ENCODE data around the gene NCCRP1. TPM values are rescaled to one million over a fixed set of nuclear protein-coding genes. Genes with fewer than 3 reads are reported as not detected.
"Not testable (repeated sequence)": the region's sequence is repeated elsewhere in the genome, so short reads cannot be mapped to it uniquely, and the experiment has no call there.

Gene NCCRP1
- total RNA-seq, 1 experiment from 2014 or later: not detected

GRCh38 chr19:39223703-39224279 lies 27.0 kb downstream of the NCCRP1 start:
- peak; percentile 75 for DNase-seq
- H3K27me3 ChIP-seq (ENCODE audit: control insufficient read depth, insufficient read depth, low read length): peaks cover 6% of the 10 kb centered on the region; the same call in 1 of the 2 replicates
- H3K4me3 ChIP-seq (ENCODE audit: insufficient read depth, low read depth, low read length): no peak overlapping the region
- no peaks in the 10 kb centered on the region for H3K36me3 ChIP-seq (replicated peaks; ENCODE audit: control insufficient read depth, insufficient read depth, low read length)

GRCh38 chr19:39224910-39225309 lies 28.1 kb downstream of the NCCRP1 start:
- no peak overlapping the region for H3K4me3 ChIP-seq (ENCODE audit: insufficient read depth, low read depth, low read length)
- H3K27me3 ChIP-seq (ENCODE audit: control insufficient read depth, insufficient read depth, low read length): peaks cover 5% of the 10 kb centered on the region; the same call in 1 of the 2 replicates
- peak; percentile 56 for DNase-seq
- no peaks in the 10 kb centered on the region for H3K36me3 ChIP-seq (replicated peaks; ENCODE audit: control insufficient read depth, insufficient read depth, low read length)

- DNase-seq: no peak
- Histone ChIP-seq H3K36me3 (replicated peaks; ENCODE audit: control insufficient read depth, insufficient read depth, low read length) (no peaks in the 10 kb centered on the region), H3K27me3 (ENCODE audit: control insufficient read depth, insufficient read depth, low read length) (no peaks in the 10 kb centered on the region; the same call in 1 of the 2 replicates), H3K4me3 (ENCODE audit: insufficient read depth, low read depth, low read length) (no peak overlapping the region)
These were observed 33.5 kb downstream of the NCCRP1 start for GRCh38 chr19:39230096-39230764.

- H3K36me3 ChIP-seq (replicated peaks; ENCODE audit: control insufficient read depth, insufficient read depth, low read length): no peaks in the 10 kb centered on the region
- H3K4me3 ChIP-seq (ENCODE audit: insufficient read depth, low read depth, low read length): no peak overlapping the region
- no peak for DNase-seq
- H3K27me3 ChIP-seq (ENCODE audit: control insufficient read depth, insufficient read depth, low read length): no peaks in the 10 kb centered on the region; the same call in 1 of the 2 replicates
These were observed 35.9 kb downstream of the NCCRP1 start for GRCh38 chr19:39232708-39233107.

GRCh38 chr19:39236527-39236926 lies 39.8 kb downstream of the NCCRP1 start:
- Histone ChIP-seq H3K4me3 (ENCODE audit: insufficient read depth, low read depth, low read length) (no peak overlapping the region), H3K27me3 (ENCODE audit: control insufficient read depth, insufficient read depth, low read length) (peaks cover 3% of the 10 kb centered on the region; the same call in 1 of the 2 replicates), H3K36me3 (replicated peaks; ENCODE audit: control insufficient read depth, insufficient read depth, low read length) (no peaks in the 10 kb centered on the region)
- DNase-seq: peak; percentile 13

- DNase-seq: peak; percentile 62
- Histone ChIP-seq H3K27me3 (ENCODE audit: control insufficient read depth, insufficient read depth, low read length) (peaks cover 3% of the 10 kb centered on the region; the same call in 1 of the 2 replicates), H3K36me3 (replicated peaks; ENCODE audit: control insufficient read depth, insufficient read depth, low read length) (no peaks in the 10 kb centered on the region), H3K4me3 (ENCODE audit: insufficient read depth, low read depth, low read length) (no peak overlapping the region)
These were observed 40.7 kb downstream of the NCCRP1 start for GRCh38 chr19:39237200-39238184.

GRCh38 chr19:39238209-39238608 lies 41.4 kb downstream of the NCCRP1 start:
- H3K4me3 ChIP-seq (ENCODE audit: insufficient read depth, low read depth, low read length): no peak overlapping the region
- DNase-seq: no peak
- H3K27me3 ChIP-seq (ENCODE audit: control insufficient read depth, insufficient read depth, low read length): peaks cover 3% of the 10 kb centered on the region; the same call in 1 of the 2 replicates
- H3K36me3 ChIP-seq (replicated peaks; ENCODE audit: control insufficient read depth, insufficient read depth, low read length): no peaks in the 10 kb centered on the region

GRCh38 chr19:39238944-39239343 lies 42.2 kb downstream of the NCCRP1 start:
- DNase-seq: no peak
- no peak overlapping the region for H3K4me3 ChIP-seq (ENCODE audit: insufficient read depth, low read depth, low read length)
- H3K27me3 ChIP-seq (ENCODE audit: control insufficient read depth, insufficient read depth, low read length): peaks cover 3% of the 10 kb centered on the region; the same call in 1 of the 2 replicates
- no peaks in the 10 kb centered on the region for H3K36me3 ChIP-seq (replicated peaks; ENCODE audit: control insufficient read depth, insufficient read depth, low read length)

GRCh38 chr19:39240421-39240820 lies 43.7 kb downstream of the NCCRP1 start:
- no peak for DNase-seq
- peaks cover 3% of the 10 kb centered on the region; the same call in 1 of the 2 replicates for H3K27me3 ChIP-seq (ENCODE audit: control insufficient read depth, insufficient read depth, low read length)

GRCh38 chr19:39243741-39244140 lies 47.0 kb downstream of the NCCRP1 start:
- peaks cover 24% of the 10 kb centered on the region for H3K27me3 ChIP-seq (ENCODE audit: control insufficient read depth, insufficient read depth, low read length)
- H3K4me3 ChIP-seq (ENCODE audit: insufficient read depth, low read depth, low read length); H3K36me3 ChIP-seq (replicated peaks; ENCODE audit: control insufficient read depth, insufficient read depth, low read length); DNase-seq: not testable (repeated sequence)

More at GRCh38 chr19:39240421-39240820, 43.7 kb downstream of the NCCRP1 start:
- no peak overlapping the region for H3K4me3 ChIP-seq (ENCODE audit: insufficient read depth, low read depth, low read length)
- no peaks in the 10 kb centered on the region for H3K36me3 ChIP-seq (replicated peaks; ENCODE audit: control insufficient read depth, insufficient read depth, low read length)

- not testable (repeated sequence) for H3K36me3 ChIP-seq (replicated peaks; ENCODE audit: control insufficient read depth, insufficient read depth, low read length); H3K4me3 ChIP-seq (ENCODE audit: insufficient read depth, low read depth, low read length); DNase-seq
- peaks cover 31% of the 10 kb centered on the region for H3K27me3 ChIP-seq (ENCODE audit: control insufficient read depth, insufficient read depth, low read length)
These were observed 47.8 kb downstream of the NCCRP1 start, which contains the start of gene IFNL3 for GRCh38 chr19:39244410-39245100. IFNL3 (minus strand) TSS chr19:39245006; CDS start chr19:39244967, 39 bp downstream.

GRCh38 chr19:39245166-39245565 lies 48.4 kb downstream of the NCCRP1 start:
- peaks cover 36% of the 10 kb centered on the region for H3K27me3 ChIP-seq (ENCODE audit: control insufficient read depth, insufficient read depth, low read length)
- DNase-seq; H3K4me3 ChIP-seq (ENCODE audit: insufficient read depth, low read depth, low read length); H3K36me3 ChIP-seq (replicated peaks; ENCODE audit: control insufficient read depth, insufficient read depth, low read length): not testable (repeated sequence)

- Histone ChIP-seq H3K36me3 (replicated peaks; ENCODE audit: control insufficient read depth, insufficient read depth, low read length) (no peaks in the 10 kb centered on the region), H3K27me3 (ENCODE audit: control insufficient read depth, insufficient read depth, low read length) (peaks cover 38% of the 10 kb centered on the region), H3K4me3 (ENCODE audit: insufficient read depth, low read depth, low read length) (peak overlapping the region; percentile 32)
- peak; percentile 86 for DNase-seq
These were observed 50.3 kb downstream of the NCCRP1 start for GRCh38 chr19:39246951-39247669.

Data from H7 (cell line).